Astrocyte (in vitro differentiated cells and primary cell): ENCODE results near the gene RABEP1. TPM values are rescaled to one million over a fixed set of nuclear protein-coding genes. Genes with fewer than 3 reads are reported as not detected.

ENCODE experiments used
- DNase-seq: peaks from one replicate; pipeline ENCODE4 v3.0.0-alpha.2; 2010; ENCODE audit warnings: low read depth
- FAIRE-seq: peaks from 2 replicates; lab custom pipeline; 2011; peaks lifted over from hg19 to GRCh38; lab: Jason Lieb, UNC
- H2AFZ ChIP-seq: 2 replicates; pipeline ENCODE4 v1.6.0; 2012; ENCODE audit warnings: low read depth, low read length, inconsistent platforms
- H3K27ac ChIP-seq: 2 replicates; pipeline ENCODE4 v1.5.1; 2011; ENCODE audit warnings: low read depth, low read length, inconsistent platforms
- H3K27me3 ChIP-seq: 2 replicates; pipeline ENCODE4 v1.6.0; 2011; ENCODE audit warnings: low read length, inconsistent platforms; ENCODE audit not compliant: insufficient read depth
- H3K36me3 ChIP-seq: 2 replicates; pipeline ENCODE4 v1.5.1; 2011; ENCODE audit warnings: low read length, inconsistent platforms; ENCODE audit not compliant: insufficient read depth
- H3K4me1 ChIP-seq: 2 replicates; pipeline ENCODE4 v1.5.1; 2011; ENCODE audit warnings: low read length, inconsistent platforms; ENCODE audit not compliant: insufficient read depth
- H3K4me2 ChIP-seq: 2 replicates; pipeline ENCODE4 v1.6.0; 2012; ENCODE audit warnings: low read length, inconsistent platforms
- H3K4me3 ChIP-seq: 2 replicates; pipeline ENCODE4 v1.5.1; 2011; ENCODE audit warnings: low read depth, mild to moderate bottlenecking, low read length, inconsistent platforms; ENCODE audit not compliant: insufficient read depth
- H3K79me2 ChIP-seq: 2 replicates; pipeline ENCODE4 v1.6.0; 2012; ENCODE audit warnings: mild to moderate bottlenecking, low read length, inconsistent platforms; ENCODE audit not compliant: insufficient read depth
- H3K9ac ChIP-seq: 2 replicates; pipeline ENCODE4 v1.6.0; 2012; ENCODE audit warnings: mild to moderate bottlenecking, low read length, inconsistent platforms
- H3K9me3 ChIP-seq: 2 replicates; pipeline ENCODE4 v1.5.1; 2012; ENCODE audit warnings: low read depth, mild to moderate bottlenecking, low read length, inconsistent platforms; ENCODE audit not compliant: insufficient read depth
- H4K20me1 ChIP-seq: 2 replicates; pipeline ENCODE4 v1.6.0; 2012; ENCODE audit warnings: low read length, inconsistent platforms; ENCODE audit not compliant: insufficient read depth
- H3K27ac Mint-ChIP-seq: one replicate; pipeline ENCODE4 v1.8.0; 2021; ENCODE audit warnings: mild to moderate bottlenecking, mixed read lengths; ENCODE audit not compliant: unreplicated experiment
- H3K27me3 Mint-ChIP-seq: one replicate; pipeline ENCODE4 v1.8.0; 2021; ENCODE audit warnings: low read depth, mixed read lengths; ENCODE audit not compliant: unreplicated experiment
- H3K36me3 Mint-ChIP-seq: one replicate; pipeline ENCODE4 v1.8.0; 2021; ENCODE audit warnings: low read depth, mixed read lengths; ENCODE audit not compliant: unreplicated experiment
- H3K4me1 Mint-ChIP-seq: one replicate; pipeline ENCODE4 v1.8.0; 2021; ENCODE audit warnings: low read depth, mixed read lengths; ENCODE audit not compliant: unreplicated experiment
- H3K4me3 Mint-ChIP-seq: one replicate; pipeline ENCODE4 v1.8.0; 2021; ENCODE audit warnings: mild to moderate bottlenecking, moderate library complexity, mixed read lengths; ENCODE audit not compliant: unreplicated experiment
- H3K9me3 Mint-ChIP-seq: one replicate; pipeline ENCODE4 v1.8.0; 2021; ENCODE audit warnings: mild to moderate bottlenecking, mixed read lengths; ENCODE audit not compliant: unreplicated experiment
- EZH2 ChIP-seq: IDR thresholded peaks from 2 replicates; pipeline ENCODE4 v1.6.1; 2012; ENCODE audit warnings: mild to moderate bottlenecking, low read length, inconsistent platforms; ENCODE audit not compliant: insufficient read depth
- total RNA-seq: library from RNA; stranded (reverse); gene quantifications from 2 replicates; pipeline ENCODE4 v1.2.1, GENCODE V29; 2021
- TF ChIP-seq, protein P1 (sequence below): IDR thresholded peaks from 2 replicates; pipeline ENCODE4 v1.5.1; 2011; ENCODE audit warnings: low read depth, mild to moderate bottlenecking, inconsistent platforms, low read length, moderate library complexity; ENCODE audit not compliant: insufficient read depth

RABEP1 gene
- total RNA-seq, 1 donor from 2014 or later, result 49.0 TPM

GRCh38 chr17:5241861-5242671 lies 40.0 kb upstream of the RABEP1 start:
- Histone ChIP-seq H3K9ac (no peak overlapping the region), H3K4me1 (no peaks in the 10 kb centered on the region), H3K27me3 (no peaks in the 10 kb centered on the region), H3K4me2 (no peak overlapping the region), H2AFZ (no peak overlapping the region), H3K9me3 (peaks cover 3% of the 10 kb centered on the region), H3K36me3 (no peaks in the 10 kb centered on the region), H3K4me3 (no peak overlapping the region), H4K20me1 (no peaks in the 10 kb centered on the region), H3K79me2 (no peaks in the 10 kb centered on the region), H3K27ac (no peak overlapping the region)
- Mint-ChIP-seq H3K4me3 (no peak overlapping the region), H3K4me1 (no peaks in the 10 kb centered on the region), H3K27ac (no peak overlapping the region), H3K36me3 (no peaks in the 10 kb centered on the region), H3K27me3 (peaks cover 6% of the 10 kb centered on the region), H3K9me3 (no peaks in the 10 kb centered on the region)
- FAIRE-seq, result no peak
- TF ChIP-seq, protein P1, sequence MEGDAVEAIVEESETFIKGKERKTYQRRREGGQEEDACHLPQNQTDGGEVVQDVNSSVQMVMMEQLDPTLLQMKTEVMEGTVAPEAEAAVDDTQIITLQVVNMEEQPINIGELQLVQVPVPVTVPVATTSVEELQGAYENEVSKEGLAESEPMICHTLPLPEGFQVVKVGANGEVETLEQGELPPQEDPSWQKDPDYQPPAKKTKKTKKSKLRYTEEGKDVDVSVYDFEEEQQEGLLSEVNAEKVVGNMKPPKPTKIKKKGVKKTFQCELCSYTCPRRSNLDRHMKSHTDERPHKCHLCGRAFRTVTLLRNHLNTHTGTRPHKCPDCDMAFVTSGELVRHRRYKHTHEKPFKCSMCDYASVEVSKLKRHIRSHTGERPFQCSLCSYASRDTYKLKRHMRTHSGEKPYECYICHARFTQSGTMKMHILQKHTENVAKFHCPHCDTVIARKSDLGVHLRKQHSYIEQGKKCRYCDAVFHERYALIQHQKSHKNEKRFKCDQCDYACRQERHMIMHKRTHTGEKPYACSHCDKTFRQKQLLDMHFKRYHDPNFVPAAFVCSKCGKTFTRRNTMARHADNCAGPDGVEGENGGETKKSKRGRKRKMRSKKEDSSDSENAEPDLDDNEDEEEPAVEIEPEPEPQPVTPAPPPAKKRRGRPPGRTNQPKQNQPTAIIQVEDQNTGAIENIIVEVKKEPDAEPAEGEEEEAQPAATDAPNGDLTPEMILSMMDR, result no peak
- TF ChIP-seq EZH2, result no peak
- DNase-seq, result no peak

GRCh38 chr17:5247621-5248020 lies 34.5 kb upstream of the RABEP1 start:
- H3K27ac Mint-ChIP-seq, result no peak overlapping the region
- peaks cover 2% of the 10 kb centered on the region for H3K27me3 Mint-ChIP-seq
- H3K9me3 Mint-ChIP-seq, result no peaks in the 10 kb centered on the region
- FAIRE-seq, result no peak
- H3K4me1 Mint-ChIP-seq, result no peaks in the 10 kb centered on the region
- Histone ChIP-seq H3K9me3 (no peaks in the 10 kb centered on the region), H3K9ac (no peak overlapping the region), H4K20me1 (no peaks in the 10 kb centered on the region), H3K4me1 (no peaks in the 10 kb centered on the region), H3K27me3 (no peaks in the 10 kb centered on the region), H3K4me3 (no peak overlapping the region), H3K27ac (no peak overlapping the region), H3K36me3 (no peaks in the 10 kb centered on the region), H3K4me2 (no peak overlapping the region), H3K79me2 (no peaks in the 10 kb centered on the region), H2AFZ (no peak overlapping the region)
- H3K36me3 Mint-ChIP-seq, result no peaks in the 10 kb centered on the region
- H3K4me3 Mint-ChIP-seq, result no peak overlapping the region
- DNase-seq, result no peak
- TF ChIP-seq, protein P1, result no peak
- TF ChIP-seq EZH2, result no peak

GRCh38 chr17:5248821-5249479 lies 33.1 kb upstream of the RABEP1 start:
- Histone ChIP-seq H3K4me3 (no peak overlapping the region), H3K36me3 (no peaks in the 10 kb centered on the region), H3K79me2 (no peaks in the 10 kb centered on the region), H2AFZ (no peak overlapping the region), H3K27ac (no peak overlapping the region), H3K9me3 (no peaks in the 10 kb centered on the region), H3K9ac (no peak overlapping the region), H3K4me1 (no peaks in the 10 kb centered on the region), H4K20me1 (no peaks in the 10 kb centered on the region), H3K4me2 (no peak overlapping the region), H3K27me3 (no peaks in the 10 kb centered on the region)
- DNase-seq (no peak), FAIRE-seq (no peak)
- H3K36me3 Mint-ChIP-seq, result no peaks in the 10 kb centered on the region
- no peak overlapping the region for H3K27ac Mint-ChIP-seq
- H3K27me3 Mint-ChIP-seq, result peaks cover 2% of the 10 kb centered on the region
- no peaks in the 10 kb centered on the region for H3K9me3 Mint-ChIP-seq
- TF ChIP-seq EZH2, result no peak
- TF ChIP-seq, protein P1, result no peak
- H3K4me1 Mint-ChIP-seq, result no peaks in the 10 kb centered on the region
- no peak overlapping the region for H3K4me3 Mint-ChIP-seq
